ENCODE results near the gene KRTAP9-8.
"Not testable (repeated sequence)": the region's sequence is repeated elsewhere in the genome, so short reads cannot be mapped to it uniquely, and the experiment has no call there.

KRTAP9-8 gene

DNA sequence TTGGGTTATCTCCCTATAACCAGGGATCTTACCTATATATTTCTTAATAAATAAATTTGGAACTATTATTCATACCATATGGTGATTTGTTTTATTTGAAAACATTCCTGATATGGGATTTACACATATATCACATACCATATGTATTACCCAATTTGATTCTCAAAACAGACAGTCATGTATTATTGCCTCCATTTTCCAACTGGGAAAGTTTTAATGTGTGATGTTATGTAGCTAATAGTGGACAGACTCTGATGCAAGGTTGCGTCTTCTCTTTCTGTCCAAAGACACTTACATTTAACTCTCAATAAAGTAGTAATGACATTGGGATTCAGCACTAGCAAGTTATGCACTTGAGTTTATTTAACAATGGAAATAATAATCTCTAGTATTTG, 18.5 kb downstream of the KRTAP9-8 start:
- FAIRE-seq, result no peak

DNA sequence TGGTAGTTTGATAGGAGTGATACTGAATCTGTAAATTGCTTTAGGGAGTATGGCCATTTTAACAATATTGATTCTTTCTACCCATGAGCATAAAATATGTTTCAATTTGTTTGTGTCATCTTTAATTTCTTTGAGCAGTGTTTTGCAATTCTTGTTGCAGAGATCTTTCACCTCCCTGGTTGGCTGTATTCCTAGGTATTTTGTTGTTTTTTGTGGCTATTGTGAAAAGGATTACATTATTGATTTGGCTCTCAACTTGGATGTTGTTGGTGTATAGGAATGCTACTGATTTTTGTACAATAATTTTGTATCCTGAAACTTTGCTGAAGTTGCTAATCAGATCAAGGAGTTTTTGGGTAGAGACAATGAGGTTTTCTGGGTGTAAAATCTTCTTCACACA, 20.6 kb downstream of the KRTAP9-8 start:
- FAIRE-seq, result no peak

DNA sequence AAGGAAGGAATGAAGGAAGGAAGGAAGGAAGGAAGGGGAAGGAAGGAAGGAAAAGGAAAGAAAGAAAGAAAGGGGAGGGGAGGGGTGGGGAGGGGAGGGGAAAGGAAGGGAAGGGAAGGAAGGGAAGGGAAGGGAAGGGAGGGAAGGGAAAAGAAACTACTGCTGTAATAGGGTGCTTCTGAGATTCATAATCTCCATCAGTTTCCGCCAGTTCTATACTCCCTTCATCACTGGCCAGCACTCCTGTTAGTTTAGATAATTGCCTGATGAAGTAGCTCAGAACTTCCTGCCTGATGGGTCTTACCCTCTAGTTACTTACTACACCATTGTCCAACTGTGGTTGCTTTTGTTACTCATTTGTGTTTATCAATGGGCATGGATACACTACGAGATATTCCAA, 25.4 kb downstream of the KRTAP9-8 start:
- no peak for FAIRE-seq

DNA sequence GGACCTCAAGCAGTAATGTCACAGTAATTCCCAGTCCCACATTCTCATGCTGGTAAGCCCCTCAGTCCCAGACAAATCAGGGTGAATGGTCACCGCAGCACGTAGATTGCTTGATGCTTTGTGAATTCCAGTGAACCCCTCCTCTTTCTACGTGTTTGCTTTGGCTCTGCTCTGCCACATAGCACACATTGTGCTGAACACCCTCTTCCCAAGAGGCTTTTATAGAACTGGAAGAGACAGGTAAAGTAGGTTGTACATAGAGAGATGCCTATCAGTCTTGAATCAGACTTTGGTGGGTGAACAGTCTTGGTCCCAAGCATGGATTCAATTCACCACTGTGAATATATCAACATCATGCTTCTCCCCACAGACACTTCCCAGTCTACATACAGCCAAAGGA, 26.8 kb downstream of the KRTAP9-8 start:
- no peak for FAIRE-seq

DNA sequence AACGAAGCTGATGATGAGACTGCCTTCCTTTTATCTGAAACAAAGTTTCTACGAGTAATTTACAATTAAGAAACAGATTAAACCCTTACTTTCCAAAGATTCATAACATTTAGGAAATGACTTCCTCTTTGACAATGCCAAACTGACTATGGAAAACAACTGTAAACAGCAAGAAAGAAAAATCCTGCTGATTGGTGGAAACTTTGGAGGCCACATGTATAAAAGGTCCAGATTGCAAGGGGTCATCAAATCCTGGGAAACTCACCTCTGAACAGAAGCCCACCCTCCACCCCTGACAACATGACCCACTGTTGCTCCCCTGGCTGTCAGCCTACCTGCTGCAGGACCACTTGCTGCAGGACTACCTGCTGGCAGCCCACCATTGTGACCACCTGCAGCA, 27.3 kb downstream of the KRTAP9-8 start, which contains the start of gene KRTAP9-6:
Gene KRTAP9-6 (plus strand): TSS at position 301 of the 400 bp plus-strand sequence. CDS start 0 bp downstream, at position 301.
- FAIRE-seq, result no peak

DNA sequence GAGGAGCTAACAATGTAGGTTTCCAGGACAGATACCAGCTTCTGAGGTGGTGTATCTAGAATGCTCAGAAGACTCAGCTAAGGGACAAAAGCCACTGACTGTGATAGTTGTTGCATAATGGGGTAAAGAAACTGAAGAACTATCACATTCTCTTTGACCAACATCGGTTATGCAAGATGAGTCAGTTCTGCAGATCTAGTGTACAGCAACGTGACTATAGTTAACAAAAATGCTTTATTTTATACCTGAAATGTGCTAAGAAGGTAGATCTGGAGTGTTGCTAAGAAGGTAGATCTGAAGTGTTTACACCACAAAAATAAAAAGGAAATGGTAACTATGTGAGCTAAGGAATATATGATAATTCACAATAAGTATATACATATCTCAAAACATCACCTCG, 29.9 kb downstream of the KRTAP9-8 start:
- FAIRE-seq, result no peak

DNA sequence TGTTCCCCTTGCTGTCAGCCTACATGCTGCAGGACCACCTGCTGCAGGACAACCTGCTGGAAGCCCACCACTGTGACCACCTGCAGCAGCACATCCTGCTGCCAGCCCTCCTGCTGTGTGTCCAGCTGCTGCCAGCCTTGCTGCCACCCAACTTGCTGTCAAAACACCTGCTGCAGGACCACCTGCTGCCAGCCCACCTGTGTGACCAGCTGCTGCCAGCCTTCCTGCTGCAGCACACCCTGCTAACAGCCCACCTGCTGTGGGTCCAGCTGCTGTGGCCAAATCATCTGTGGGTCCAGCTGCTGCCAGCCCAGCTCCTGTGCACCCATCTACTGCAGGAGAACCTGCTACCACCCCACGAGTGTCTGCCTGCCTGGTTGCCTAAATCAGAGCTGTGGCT, 33.5 kb downstream of the KRTAP9-8 start:
- FAIRE-seq, result not testable (repeated sequence)

DNA sequence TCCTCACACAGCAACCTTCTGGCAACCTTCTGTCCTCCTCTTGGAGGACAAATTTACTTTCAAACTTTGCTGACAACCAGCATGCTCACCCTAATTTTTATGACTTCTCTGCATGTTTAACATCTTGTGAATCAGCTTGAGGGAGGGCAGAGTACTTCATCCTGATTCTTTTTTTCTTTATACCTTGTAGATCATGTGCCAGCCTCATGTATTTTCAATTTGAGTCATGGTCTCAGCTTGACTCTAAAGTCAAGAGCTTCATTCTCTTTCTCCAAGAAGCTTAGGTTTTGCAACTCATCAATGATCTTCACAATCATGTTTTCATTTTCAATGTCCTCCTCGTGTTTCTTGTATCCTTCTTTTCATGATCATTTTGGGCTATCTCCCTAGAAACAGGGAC, 34.1 kb downstream of the KRTAP9-8 start:
- no peak for FAIRE-seq

DNA sequence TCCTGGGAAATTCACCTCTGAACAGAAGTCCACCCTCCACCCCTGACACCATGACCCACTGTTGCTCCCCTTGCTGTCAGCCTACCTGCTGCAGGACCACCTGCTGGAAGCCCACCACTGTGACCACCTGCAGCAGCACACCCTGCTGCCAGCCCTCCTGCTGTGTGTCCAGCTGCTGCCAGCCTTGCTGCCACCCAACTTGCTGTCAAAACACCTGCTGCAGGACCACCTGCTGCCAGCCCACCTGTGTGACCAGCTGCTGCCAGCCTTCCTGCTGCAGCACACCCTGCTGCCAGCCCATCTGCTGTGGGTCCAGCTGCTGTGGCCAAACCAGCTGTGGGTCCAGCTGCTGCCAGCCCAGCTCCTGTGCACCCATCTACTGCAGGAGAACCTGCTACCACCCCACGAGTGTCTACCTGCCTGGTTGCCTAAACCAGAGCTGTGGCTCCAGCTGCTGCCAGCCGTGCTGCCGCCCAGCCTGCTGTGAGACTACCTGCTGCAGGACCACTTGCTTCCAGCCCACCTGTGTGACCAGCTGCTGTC, 37.9 kb downstream of the KRTAP9-8 start, which contains the start of gene KRTAP9-7:
Gene KRTAP9-7 (plus strand): TSS at position 51 of the 543 bp plus-strand sequence. CDS start 0 bp downstream, at position 51.
- not testable (repeated sequence) for FAIRE-seq

DNA sequence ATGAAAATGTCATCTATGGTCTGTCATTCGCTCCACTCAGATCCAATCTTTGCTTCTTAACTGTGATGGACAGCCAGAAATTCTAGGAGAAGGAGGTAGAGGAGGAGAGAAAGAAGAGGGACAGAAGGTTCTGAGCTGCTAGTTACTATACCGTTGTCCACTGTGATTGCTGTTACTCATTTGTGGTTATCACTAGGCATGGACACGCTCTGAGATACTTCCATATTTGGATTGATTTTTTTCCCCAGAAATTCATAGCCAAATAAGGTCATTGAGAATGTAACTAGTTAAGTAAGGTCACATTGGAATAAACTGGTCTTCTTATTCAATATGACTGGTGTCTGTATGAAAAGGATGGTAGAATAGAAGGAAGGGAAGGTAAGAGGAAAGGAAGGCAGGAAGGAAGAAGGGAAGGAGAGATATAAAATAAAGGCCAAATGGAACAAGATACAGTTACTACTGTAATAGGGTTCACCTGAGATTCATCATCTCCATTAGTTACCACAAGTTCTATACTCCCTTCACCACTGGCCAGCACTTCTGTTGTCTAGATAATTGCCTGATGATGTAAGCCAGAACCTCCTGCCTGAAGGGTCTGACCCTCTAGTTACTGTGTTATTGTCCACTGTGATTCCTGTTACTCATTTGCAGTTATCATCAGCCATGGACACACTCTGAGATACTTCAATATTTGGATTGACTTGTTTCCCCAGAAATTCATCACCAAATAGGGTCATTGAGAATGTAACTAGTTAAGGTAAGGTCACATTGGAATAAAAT, 40.6 kb downstream of the KRTAP9-8 start:
- FAIRE-seq, result no peak

DNA sequence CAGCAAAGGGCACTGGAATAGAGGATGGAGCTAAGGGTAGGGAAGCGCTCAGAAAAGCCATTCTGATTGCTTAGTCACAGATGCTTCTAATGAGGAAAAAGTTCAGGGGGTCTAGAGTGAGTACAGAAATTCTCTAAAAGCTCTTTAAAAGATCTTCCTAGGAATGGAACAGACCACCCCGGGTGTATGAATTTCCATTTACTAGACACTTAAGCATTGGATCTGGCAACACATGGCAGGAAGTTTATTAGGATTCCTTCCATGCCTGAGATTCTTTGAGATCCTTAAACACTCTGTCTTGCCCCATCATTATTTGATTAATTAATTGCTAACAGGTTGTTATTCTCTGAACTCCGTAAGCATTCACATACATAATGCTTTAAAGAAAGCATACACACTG, 46.2 kb downstream of the KRTAP9-8 start:
- FAIRE-seq, result no peak

DNA sequence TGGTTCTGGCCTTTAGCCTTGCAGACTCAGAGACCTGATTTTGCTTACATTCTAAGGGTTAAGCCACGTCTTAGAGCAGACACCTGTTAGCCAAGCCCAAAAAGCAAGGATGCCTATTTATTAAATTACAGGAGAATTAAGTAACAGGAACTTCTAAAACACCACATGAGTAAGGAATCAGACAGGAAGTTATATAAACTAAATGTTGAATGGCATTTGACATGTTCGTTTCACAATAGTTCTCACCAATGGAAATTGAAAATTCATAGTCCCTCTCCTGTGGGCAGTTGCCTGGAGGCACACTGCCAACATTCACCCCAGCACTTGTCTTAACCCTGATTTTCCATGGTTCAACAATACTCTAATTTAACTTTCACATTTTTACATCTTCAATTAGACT, 46.7 kb downstream of the KRTAP9-8 start:
- no peak for FAIRE-seq

DNA sequence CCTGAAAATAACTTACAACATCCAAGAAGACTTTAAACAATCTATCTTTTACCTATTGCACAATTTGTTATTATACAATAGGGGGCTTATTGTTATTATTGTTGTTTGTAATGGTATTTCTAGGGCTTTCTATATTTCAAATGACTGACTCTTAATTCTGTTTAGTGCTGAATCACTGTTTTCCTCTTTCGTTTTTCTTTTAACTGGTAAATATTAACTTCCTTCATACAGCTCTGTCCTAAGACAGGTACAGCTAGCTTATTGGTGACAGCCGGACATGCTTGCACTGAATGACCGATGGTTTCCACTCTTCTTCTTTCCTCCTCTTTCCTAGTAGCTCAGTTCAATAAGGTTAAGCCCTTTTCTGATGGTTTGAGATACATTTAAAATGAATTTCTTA, 49.3 kb downstream of the KRTAP9-8 start:
- FAIRE-seq, result no peak

Data from TTC549 (cell line).